G401.6 (cell line): ENCODE data around the gene C5orf15.
"Not testable (repeated sequence)": the region's sequence is repeated elsewhere in the genome, so short reads cannot be mapped to it uniquely, and the experiment has no call there.

Source experiments
- FAIRE-seq: peaks from 2 replicates; lab custom pipeline; 2012; peaks lifted over from hg19 to GRCh38; lab: Jason Lieb, UNC

The C5orf15 gene

GRCh38 chr5:133962801-133963476 is 5.5 kb downstream of the C5orf15 start:
- FAIRE-seq, result no peak

- no peak for FAIRE-seq
These were observed 6.3 kb downstream of the C5orf15 start for GRCh38 chr5:133962131-133962530.

- no peak for FAIRE-seq
These were observed 8.8 kb downstream of the C5orf15 start for GRCh38 chr5:133959643-133960042.

GRCh38 chr5:133957591-133957990 is 10.8 kb downstream of the C5orf15 start:
- no peak for FAIRE-seq

GRCh38 chr5:133957080-133957479 is 11.3 kb downstream of the C5orf15 start:
- no peak for FAIRE-seq

GRCh38 chr5:133956196-133956595 is 12.2 kb downstream of the C5orf15 start:
- not testable (repeated sequence) for FAIRE-seq

- FAIRE-seq, result no peak
These were observed 14.8 kb downstream of the C5orf15 start for GRCh38 chr5:133953568-133954145.

- no peak for FAIRE-seq
These were observed 15.5 kb downstream of the C5orf15 start for GRCh38 chr5:133952729-133953567.

GRCh38 chr5:133950821-133951612 is 17.4 kb downstream of the C5orf15 start:
- no peak for FAIRE-seq

GRCh38 chr5:133948721-133949120 is 19.7 kb downstream of the C5orf15 start:
- no peak for FAIRE-seq

- no peak for FAIRE-seq
These were observed 21.0 kb downstream of the C5orf15 start for GRCh38 chr5:133947431-133947841.

GRCh38 chr5:133945568-133945967 is 22.9 kb downstream of the C5orf15 start:
- FAIRE-seq, result no peak

- FAIRE-seq, result no peak
These were observed 23.9 kb downstream of the C5orf15 start for GRCh38 chr5:133944263-133945185.

- no peak for FAIRE-seq
These were observed 25.0 kb downstream of the C5orf15 start for GRCh38 chr5:133943475-133943817.

GRCh38 chr5:133942614-133943474 is 25.6 kb downstream of the C5orf15 start:
- no peak for FAIRE-seq

- no peak for FAIRE-seq
These were observed 26.8 kb downstream of the C5orf15 start for GRCh38 chr5:133941456-133942196.

- FAIRE-seq, result no peak
These were observed 28.8 kb downstream of the C5orf15 start for GRCh38 chr5:133939668-133940067.

- no peak for FAIRE-seq
These were observed 29.5 kb downstream of the C5orf15 start for GRCh38 chr5:133938929-133939328.

- FAIRE-seq, result no peak
These were observed 30.2 kb downstream of the C5orf15 start for GRCh38 chr5:133938039-133938821.
